Panc1 (cell line): ENCODE data around the gene SYT1. TPM values are rescaled to one million over a fixed set of nuclear protein-coding genes. Genes with fewer than 3 reads are reported as not detected.
A peak's percentile ranks its signal among the peaks of the same experiment; 100 is the strongest.

ENCODE experiments used
- ATAC-seq: fragments of 200-7000 bp; cut with Tn5 transposase; 2 replicates; pipeline ENCODE4 v1.9.1; 2020; ENCODE audit warnings: mild to moderate bottlenecking, moderate library complexity
- BruUV-seq: library from RNA; stranded (reverse); fragments of 400-500 nt; replicated peaks from 2 replicates; lab custom pipeline; 2021; lab: Mats Ljungman, UMichigan
- CTCF ChIA-PET: fragments of 300-600 bp; sonication (Branson Sonifier 250); formaldehyde crosslinking; loops from one replicate; lab custom pipeline; 2022; ENCODE audit warnings: antibody characterized with exemption; lab: Charles Lee
- POLR2A ChIA-PET: fragments of 300-600 bp; sonication (Branson Sonifier 250); formaldehyde crosslinking; loops from one replicate; lab custom pipeline; 2022; ENCODE audit warnings: antibody characterized with exemption; lab: Charles Lee
- DNase-seq: peaks from one replicate; pipeline ENCODE4 v3.0.0-alpha.2; 2010; ENCODE audit warnings: low read depth, low spot score
- H3K27ac ChIP-seq: 2 replicates; pipeline ENCODE4 v1.5.1; 2011; ENCODE audit warnings: mild to moderate bottlenecking, low read length, inconsistent platforms
- H3K27me3 ChIP-seq: fragments of 200-500 bp; sonication (Bioruptor generic); 2 replicates; pipeline ENCODE4 v1.6.0; 2014; ENCODE audit warnings: low read length, inconsistent platforms; ENCODE audit not compliant: control insufficient read depth, insufficient read depth
- H3K36me3 ChIP-seq: fragments of 200-500 bp; sonication (Bioruptor generic); 2 replicates; pipeline ENCODE4 v1.5.1; 2014; ENCODE audit warnings: inconsistent platforms, mild to moderate bottlenecking, low read length, moderate library complexity; ENCODE audit not compliant: control insufficient read depth, insufficient read depth
- H3K4me1 ChIP-seq: 2 replicates; pipeline ENCODE4 v1.5.1; 2011; ENCODE audit warnings: inconsistent platforms, mild to moderate bottlenecking, low read length, moderate library complexity; ENCODE audit not compliant: control insufficient read depth, insufficient read depth
- H3K4me3 ChIP-seq, 2 experiments: 2 replicates each; pipeline ENCODE4 v1.5.1; 2011 to 2012; ENCODE audit warnings: low read depth in 2 of 2, low read length in 2 of 2, mild to moderate bottlenecking in 2 of 2, inconsistent platforms in 1 of 2, moderate library complexity in 1 of 2
- H3K9me3 ChIP-seq: fragments of 200-500 bp; sonication (Bioruptor generic); 2 replicates; pipeline ENCODE4 v1.5.1; 2014; ENCODE audit warnings: low read depth, mild to moderate bottlenecking, inconsistent platforms, low read length, moderate library complexity; ENCODE audit not compliant: control insufficient read depth, insufficient read depth
- CTCF ChIP-seq: fragments of 450-650 bp; IDR thresholded peaks from 2 replicates; pipeline ENCODE4 v1.5.1; 2017; ENCODE audit warnings: mild to moderate bottlenecking
- POLR2AphosphoS5 ChIP-seq: IDR thresholded peaks from 2 replicates; pipeline ENCODE4 v1.6.1; 2012; ENCODE audit warnings: mild to moderate bottlenecking, low read depth, low read length, moderate library complexity
- SIN3A ChIP-seq: IDR thresholded peaks from 2 replicates; pipeline ENCODE4 v1.6.1; 2012; ENCODE audit warnings: low read depth, mild to moderate bottlenecking, low read length, moderate library complexity, borderline replicate concordance; ENCODE audit not compliant: insufficient read depth
- TCF7L2 ChIP-seq: IDR thresholded peaks from 2 replicates; pipeline ENCODE4 v1.6.1; 2011; ENCODE audit warnings: mild to moderate bottlenecking, low read depth, low read length, inconsistent platforms
- in situ Hi-C: cut with HindIII; loops from 2 replicates; pipeline ENCODE4 v1.10.0; 2016; ENCODE audit warnings: low sequenced_read_pairs, low pct_unique_long_range_greater_than_20kb
- intact Hi-C: fragments of 100-400 bp; cut with micrococcal nuclease; formaldehyde crosslinking; loops from one replicate; pipeline ENCODE4 v1.10.0; 2022; ENCODE audit not compliant: unreplicated experiment
- total RNA-seq: library from RNA; stranded (reverse); gene quantifications from one replicate; pipeline ENCODE4 v1.2.1, GENCODE V29; 2021; ENCODE audit not compliant: unreplicated experiment
- TF ChIP-seq, protein P1 (sequence below), 2 experiments: IDR thresholded peaks; 2 replicates each; pipeline ENCODE4 v1.6.1; 2011 to 2012; ENCODE audit warnings: low read depth in 2 of 2, control low read depth in 1 of 2, low read length in 1 of 2, mild to moderate bottlenecking in 1 of 2, moderate library complexity in 1 of 2; ENCODE audit not compliant: insufficient read depth in 1 of 2

SYT1 gene
- total RNA-seq, 1 experiment from 2014 or later, result 3.0 TPM

DNA sequence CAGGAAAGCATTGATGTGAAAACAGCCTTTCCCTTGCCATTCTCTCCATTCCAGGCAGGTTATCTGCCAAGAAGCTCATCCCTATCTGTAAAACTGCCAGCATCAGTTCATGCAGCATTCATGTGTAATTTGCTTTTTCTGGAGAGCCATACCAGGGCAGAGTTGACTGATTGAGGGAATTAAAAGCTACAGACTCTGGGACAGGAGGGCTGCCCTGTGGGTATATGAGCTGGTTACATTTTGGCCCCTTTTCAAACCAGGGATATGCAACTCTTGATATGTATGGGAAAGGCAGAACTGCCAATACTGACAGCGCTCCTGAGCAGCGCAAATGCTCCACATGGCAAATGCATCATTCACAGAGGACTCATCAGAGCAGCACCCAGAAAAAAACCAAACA lies 53.7 kb downstream of the SYT1 start:
- Histone ChIP-seq H3K27me3 (no peaks in the 10 kb centered on the region), H3K4me3 (no peak overlapping the region), H3K27ac (no peak overlapping the region), H3K9me3 (no peaks in the 10 kb centered on the region), H3K4me1 (no peaks in the 10 kb centered on the region), H3K36me3 (no peaks in the 10 kb centered on the region)
- ChIA-PET POLR2A (no interaction called here), CTCF (no interaction called here)
- intact Hi-C loops (no loop called here), in situ Hi-C loops (no loop called here)
- ATAC-seq (no peak), DNase-seq (no peak)
- no peak for TF ChIP-seq SIN3A
- TF ChIP-seq TCF7L2, result no peak
- no peak for TF ChIP-seq CTCF
- no peak for TF ChIP-seq POLR2AphosphoS5
- TF ChIP-seq, protein P1, sequence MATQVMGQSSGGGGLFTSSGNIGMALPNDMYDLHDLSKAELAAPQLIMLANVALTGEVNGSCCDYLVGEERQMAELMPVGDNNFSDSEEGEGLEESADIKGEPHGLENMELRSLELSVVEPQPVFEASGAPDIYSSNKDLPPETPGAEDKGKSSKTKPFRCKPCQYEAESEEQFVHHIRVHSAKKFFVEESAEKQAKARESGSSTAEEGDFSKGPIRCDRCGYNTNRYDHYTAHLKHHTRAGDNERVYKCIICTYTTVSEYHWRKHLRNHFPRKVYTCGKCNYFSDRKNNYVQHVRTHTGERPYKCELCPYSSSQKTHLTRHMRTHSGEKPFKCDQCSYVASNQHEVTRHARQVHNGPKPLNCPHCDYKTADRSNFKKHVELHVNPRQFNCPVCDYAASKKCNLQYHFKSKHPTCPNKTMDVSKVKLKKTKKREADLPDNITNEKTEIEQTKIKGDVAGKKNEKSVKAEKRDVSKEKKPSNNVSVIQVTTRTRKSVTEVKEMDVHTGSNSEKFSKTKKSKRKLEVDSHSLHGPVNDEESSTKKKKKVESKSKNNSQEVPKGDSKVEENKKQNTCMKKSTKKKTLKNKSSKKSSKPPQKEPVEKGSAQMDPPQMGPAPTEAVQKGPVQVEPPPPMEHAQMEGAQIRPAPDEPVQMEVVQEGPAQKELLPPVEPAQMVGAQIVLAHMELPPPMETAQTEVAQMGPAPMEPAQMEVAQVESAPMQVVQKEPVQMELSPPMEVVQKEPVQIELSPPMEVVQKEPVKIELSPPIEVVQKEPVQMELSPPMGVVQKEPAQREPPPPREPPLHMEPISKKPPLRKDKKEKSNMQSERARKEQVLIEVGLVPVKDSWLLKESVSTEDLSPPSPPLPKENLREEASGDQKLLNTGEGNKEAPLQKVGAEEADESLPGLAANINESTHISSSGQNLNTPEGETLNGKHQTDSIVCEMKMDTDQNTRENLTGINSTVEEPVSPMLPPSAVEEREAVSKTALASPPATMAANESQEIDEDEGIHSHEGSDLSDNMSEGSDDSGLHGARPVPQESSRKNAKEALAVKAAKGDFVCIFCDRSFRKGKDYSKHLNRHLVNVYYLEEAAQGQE (IDR thresholded peaks at IDR 0.05; ENCODE audit: insufficient read depth in 1 of 2, low read depth in 2 of 2, low read length in 1 of 2), result no peak
- BruUV-seq, result no TSS peak

- BruUV-seq, result no TSS peak
- ChIA-PET POLR2A (no interaction called here), CTCF (no interaction called here)
- in situ Hi-C loops, result no loop called here
- H3K27ac ChIP-seq, result no peak overlapping the region; the same call in 1 of the 2 replicates
- H3K36me3 ChIP-seq, result no peaks in the 10 kb centered on the region
- no peak for TF ChIP-seq TCF7L2
- no peak for TF ChIP-seq POLR2AphosphoS5
- no peak for TF ChIP-seq CTCF
- TF ChIP-seq, protein P1 (IDR thresholded peaks at IDR 0.05; ENCODE audit: insufficient read depth in 1 of 2, low read depth in 2 of 2, low read length in 1 of 2), result no peak
- TF ChIP-seq SIN3A, result no peak
- intact Hi-C loops, result no loop called here
- H3K4me3 ChIP-seq, result no peak overlapping the region
- peak; percentile 64 for DNase-seq
- no peak for ATAC-seq
- H3K9me3 ChIP-seq, result no peaks in the 10 kb centered on the region
- H3K27me3 ChIP-seq, result no peaks in the 10 kb centered on the region
- no peaks in the 10 kb centered on the region for H3K4me1 ChIP-seq
These were observed 63.9 kb downstream of the SYT1 start for GRCh38 chr12:78928200-78929074.
